Hepatocyte (in vitro differentiated cells): ENCODE data around the gene SPSB4.

Experiments used
- EZH2 ChIP-seq: fragments of 200-600 bp; sonication (generic); IDR thresholded peaks from 2 replicates; pipeline ENCODE4 v1.6.1; 2016; ENCODE audit warnings: antibody characterized with exemption, mild to moderate bottlenecking, borderline replicate concordance
- EZH2phosphoT487 ChIP-seq: fragments of 200-600 bp; sonication (generic); IDR thresholded peaks from one replicate; pipeline ENCODE4 v1.6.1; 2018; ENCODE audit warnings: antibody characterized with exemption, mild to moderate bottlenecking, low read depth, moderate library complexity; ENCODE audit not compliant: unreplicated experiment, severe bottlenecking
- TF ChIP-seq, protein P1 (sequence below): fragments of 200-600 bp; sonication (generic); IDR thresholded peaks from 2 replicates; pipeline ENCODE4 v1.5.1; 2016; ENCODE audit warnings: antibody characterized with exemption, mild to moderate bottlenecking; ENCODE audit not compliant: poor library complexity

- TF ChIP-seq, protein P1, sequence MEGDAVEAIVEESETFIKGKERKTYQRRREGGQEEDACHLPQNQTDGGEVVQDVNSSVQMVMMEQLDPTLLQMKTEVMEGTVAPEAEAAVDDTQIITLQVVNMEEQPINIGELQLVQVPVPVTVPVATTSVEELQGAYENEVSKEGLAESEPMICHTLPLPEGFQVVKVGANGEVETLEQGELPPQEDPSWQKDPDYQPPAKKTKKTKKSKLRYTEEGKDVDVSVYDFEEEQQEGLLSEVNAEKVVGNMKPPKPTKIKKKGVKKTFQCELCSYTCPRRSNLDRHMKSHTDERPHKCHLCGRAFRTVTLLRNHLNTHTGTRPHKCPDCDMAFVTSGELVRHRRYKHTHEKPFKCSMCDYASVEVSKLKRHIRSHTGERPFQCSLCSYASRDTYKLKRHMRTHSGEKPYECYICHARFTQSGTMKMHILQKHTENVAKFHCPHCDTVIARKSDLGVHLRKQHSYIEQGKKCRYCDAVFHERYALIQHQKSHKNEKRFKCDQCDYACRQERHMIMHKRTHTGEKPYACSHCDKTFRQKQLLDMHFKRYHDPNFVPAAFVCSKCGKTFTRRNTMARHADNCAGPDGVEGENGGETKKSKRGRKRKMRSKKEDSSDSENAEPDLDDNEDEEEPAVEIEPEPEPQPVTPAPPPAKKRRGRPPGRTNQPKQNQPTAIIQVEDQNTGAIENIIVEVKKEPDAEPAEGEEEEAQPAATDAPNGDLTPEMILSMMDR = no peak
- TF ChIP-seq EZH2 (no peak), EZH2phosphoT487 (no peak)
These were observed 7.8 kb downstream of the SPSB4 start for GRCh38 chr3:141058996-141059395.
